Left renal pelvis (tissue), 4 donors: ENCODE data around the gene TOX2. TPM values are rescaled to one million over a fixed set of nuclear protein-coding genes. Genes with fewer than 3 reads are reported as not detected.

Source experiments
- DNase-seq, 4 donors: peaks; one replicate each; pipeline ENCODE4 v3.0.0-alpha.2; 2013; ENCODE audit warnings: low read depth in 4 of 4, low spot score in 3 of 4
- polyA plus RNA-seq, 4 donors: library from polyadenylated mRNA; unstranded; fragments of 120-200 nt; gene quantifications; one replicate each; pipeline ENCODE4 v1.2.1, GENCODE V29; 2013; ENCODE audit not compliant: insufficient read length in 4 of 4

The TOX2 gene
- polyA plus RNA-seq, 4 donors, result 1.2 to 5.3 (median 4.2) TPM

DNA sequence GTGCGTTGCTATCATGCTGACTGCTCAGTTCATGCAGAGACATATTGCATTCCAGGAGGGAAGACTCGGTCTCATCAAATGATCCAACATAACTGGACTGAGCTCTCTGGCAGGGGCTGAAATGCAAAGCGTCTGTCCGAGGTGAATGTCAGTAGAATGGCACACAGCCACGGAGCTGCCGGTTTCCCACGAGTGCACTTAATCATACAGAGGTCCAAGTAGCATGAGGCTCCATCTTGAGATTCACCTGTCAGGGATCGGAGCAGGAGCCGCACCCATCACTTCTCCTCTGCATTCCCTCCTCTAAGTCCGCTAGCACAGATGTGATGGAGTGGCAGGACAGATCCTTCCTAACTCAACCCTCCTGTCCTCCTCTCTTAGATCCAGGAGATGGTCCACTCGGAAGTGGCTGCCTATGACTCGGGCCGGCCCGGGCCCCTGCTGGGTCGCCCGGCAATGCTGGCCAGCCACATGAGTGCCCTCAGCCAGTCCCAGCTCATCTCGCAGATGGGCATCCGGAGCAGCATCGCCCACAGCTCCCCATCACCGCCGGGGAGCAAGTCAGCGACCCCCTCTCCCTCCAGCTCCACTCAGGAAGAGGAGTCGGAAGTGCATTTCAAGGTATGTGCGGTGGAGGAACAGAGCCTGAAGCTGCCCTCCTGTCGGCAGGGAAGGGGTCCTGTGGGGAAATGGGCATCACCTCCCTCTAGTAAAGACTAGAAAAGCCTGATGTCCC, 136.4 kb downstream of the TOX2 start:
- no peak for DNase-seq

- no peak for DNase-seq
These were observed 137.0 kb downstream of the TOX2 start for GRCh38 chr20:44051661-44052000.

DNA sequence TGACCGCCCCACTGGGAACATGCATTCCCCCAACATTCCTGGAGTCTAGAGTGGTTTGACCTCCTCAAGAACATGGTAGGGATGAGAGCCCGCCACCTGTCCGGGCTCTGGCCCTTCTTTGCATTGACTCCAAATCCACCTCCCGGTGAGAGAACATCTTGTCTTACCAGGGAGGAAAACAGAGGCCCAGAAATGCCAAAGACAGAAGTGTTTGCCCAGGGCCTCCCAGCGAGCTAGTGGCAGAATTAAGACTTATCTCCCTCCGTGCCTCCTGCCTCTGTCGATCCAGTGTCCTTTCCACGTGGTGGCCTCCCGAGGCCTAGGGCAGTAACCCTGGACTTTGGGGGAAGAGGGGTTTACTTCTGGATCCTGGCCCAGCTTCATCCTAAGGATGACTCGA, 137.5 kb downstream of the TOX2 start:
- no peak for DNase-seq

DNA sequence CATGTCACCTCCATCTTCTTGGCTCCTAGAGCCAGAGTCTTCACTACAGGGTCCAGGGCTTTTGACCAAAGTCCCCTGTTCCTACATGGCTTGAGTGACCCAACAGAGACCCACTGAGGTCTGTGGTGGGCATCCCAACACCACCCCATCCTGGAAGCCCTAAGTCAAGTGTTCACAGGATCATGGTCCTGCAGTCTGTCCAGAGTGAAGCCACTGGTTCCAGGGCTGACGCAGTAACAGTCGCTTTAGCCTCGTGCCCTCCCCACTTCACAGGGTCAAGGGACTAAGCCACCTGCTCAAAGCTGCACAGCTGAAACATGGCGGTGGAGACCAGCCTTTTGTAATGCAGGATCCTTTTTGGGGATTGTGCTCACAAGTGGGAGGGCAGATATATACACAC, 138.4 kb downstream of the TOX2 start:
- DNase-seq, result no peak

GRCh38 chr20:44054118-44054517, 139.5 kb downstream of the TOX2 start:
- DNase-seq, result no peak

- no peak for DNase-seq
These were observed 140.2 kb downstream of the TOX2 start for GRCh38 chr20:44054849-44055248.

GRCh38 chr20:44056010-44056698, 141.5 kb downstream of the TOX2 start:
- no peak for DNase-seq

GRCh38 chr20:44057698-44058675, 143.3 kb downstream of the TOX2 start:
- DNase-seq, result no peak

DNA sequence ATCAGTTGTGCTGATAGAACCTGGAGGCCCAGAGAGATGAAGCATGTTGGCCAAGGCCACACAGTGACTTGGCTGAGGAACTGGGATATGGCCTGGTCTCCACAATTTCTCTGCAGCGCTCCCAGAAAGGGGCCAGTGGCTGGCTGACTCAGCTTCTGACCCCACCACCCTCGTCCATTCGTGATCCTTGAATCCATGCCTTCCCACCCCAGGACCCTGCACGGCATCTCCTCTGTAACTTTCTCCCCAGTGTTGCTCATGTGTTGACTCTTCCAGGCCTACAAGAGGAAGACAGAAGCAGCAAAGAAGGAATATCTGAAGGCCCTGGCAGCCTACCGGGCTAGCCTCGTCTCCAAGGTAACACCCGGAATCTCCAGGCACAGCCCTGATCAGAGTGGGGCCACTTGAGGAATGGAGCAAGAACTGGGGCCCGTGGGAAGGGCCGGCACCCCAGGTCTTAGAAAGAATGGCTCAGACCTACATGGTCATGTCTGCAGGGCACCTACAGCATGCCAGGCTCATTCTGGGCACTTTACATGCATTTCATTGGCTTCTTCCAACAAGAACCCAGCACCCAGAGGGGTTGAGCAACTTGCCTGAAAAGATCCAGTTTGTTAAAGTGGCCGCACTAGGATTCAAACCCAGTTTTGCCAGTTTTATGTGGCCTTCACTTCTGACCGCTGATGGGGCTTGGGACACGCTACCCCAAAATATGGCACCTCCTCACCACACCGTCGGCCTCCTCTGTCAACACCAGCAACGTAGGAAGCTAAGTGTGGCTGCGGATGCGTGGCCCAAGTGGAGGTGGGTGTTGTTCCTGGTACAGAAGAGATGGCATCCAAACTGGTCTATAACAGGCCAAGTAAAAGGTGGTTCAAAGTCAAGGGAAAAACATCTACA, 150.1 kb downstream of the TOX2 start:
- DNase-seq, result no peak

- DNase-seq, result no peak
These were observed 151.0 kb downstream of the TOX2 start for GRCh38 chr20:44065401-44066340.

- DNase-seq, result no peak
These were observed 152.3 kb downstream of the TOX2 start for GRCh38 chr20:44066645-44067606.

DNA sequence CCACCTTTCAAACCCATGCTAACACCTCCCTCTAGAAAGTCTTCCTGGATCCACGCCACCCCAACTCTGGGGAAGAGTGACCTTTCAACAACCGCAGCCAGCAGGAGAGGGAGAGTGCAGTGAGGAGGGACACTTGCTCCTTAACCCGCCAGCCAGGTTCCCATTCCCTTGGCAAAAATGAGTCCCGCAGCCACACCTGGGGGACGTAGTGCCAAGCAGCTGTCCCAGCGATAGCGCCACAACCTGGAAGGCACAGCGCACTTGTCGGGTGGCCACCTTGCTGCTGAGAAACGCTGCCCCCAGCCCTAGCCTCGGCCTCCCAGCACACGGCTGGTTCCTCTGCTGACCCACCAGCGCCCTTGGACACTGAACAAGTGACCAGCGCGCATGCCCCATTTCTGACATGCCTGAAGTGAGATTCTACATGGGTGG, 153.0 kb downstream of the TOX2 start:
- no peak for DNase-seq

- no peak for DNase-seq
These were observed 153.9 kb downstream of the TOX2 start for GRCh38 chr20:44068316-44069201.

GRCh38 chr20:44069203-44070011, 154.8 kb downstream of the TOX2 start:
- no peak for DNase-seq

DNA sequence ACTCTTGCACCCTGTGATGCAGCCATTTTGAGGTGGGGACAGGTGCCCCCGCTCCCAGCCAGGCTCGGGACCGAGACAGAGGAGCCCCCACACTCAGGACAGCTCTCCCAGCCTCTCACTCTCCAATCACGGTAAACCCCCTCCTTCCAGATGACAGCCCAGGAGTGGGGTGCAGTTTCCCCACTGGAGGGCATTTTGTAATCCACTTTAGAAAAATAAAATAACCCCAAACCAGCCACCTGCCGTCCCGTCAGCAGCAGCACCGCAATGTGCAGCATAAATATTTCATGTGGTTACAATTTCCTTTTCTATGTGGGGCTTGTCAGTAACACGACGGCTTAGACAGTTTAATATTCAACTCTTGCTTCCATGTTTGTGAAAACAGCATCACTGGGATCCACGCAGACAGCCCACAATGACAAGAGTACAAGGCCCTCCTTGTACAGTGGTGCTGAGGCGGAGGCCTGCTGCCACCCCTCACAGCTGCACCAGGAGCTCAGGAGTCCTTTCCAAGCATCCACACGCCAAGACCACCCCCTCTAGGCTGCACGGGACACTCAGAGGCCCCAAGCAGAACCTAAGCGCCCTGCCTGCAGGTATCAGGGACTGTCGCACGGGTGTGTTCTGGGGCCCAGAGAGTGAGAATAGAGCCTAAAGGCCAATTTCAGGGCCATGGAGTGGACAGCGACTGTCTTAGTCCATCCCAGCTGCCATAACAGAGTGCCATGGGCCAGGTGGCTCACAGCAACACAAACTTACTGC, 155.7 kb downstream of the TOX2 start:
- no peak for DNase-seq
